GM12801 (cell line): ENCODE data around the gene KRT85.

Experiments
- CTCF ChIP-seq: IDR thresholded peaks from one replicate; pipeline ENCODE4 v1.5.1; 2011; ENCODE audit warnings: control low read depth; ENCODE audit not compliant: insufficient read length; ENCODE audit errors: extremely low read depth

KRT85 gene

GRCh38 chr12:52344111-52344510 lies 23.2 kb downstream of the KRT85 start:
- TF ChIP-seq CTCF, result no peak

GRCh38 chr12:52343550-52343949 lies 23.7 kb downstream of the KRT85 start:
- no peak for TF ChIP-seq CTCF

- TF ChIP-seq CTCF, result no peak
These were observed 24.3 kb downstream of the KRT85 start for GRCh38 chr12:52342781-52343490.

GRCh38 chr12:52341066-52341580 lies 26.2 kb downstream of the KRT85 start:
- TF ChIP-seq CTCF, result no peak

- TF ChIP-seq CTCF, result no peak
These were observed 28.9 kb downstream of the KRT85 start for GRCh38 chr12:52338241-52338960.

GRCh38 chr12:52337054-52337453 lies 30.2 kb downstream of the KRT85 start:
- TF ChIP-seq CTCF, result no peak

- TF ChIP-seq CTCF, result no peak
These were observed 30.6 kb downstream of the KRT85 start for GRCh38 chr12:52336641-52337040.
